GM12891 (cell line): ENCODE results near the gene CD48.

Source experiments
- DNase-seq: peaks from one replicate; pipeline ENCODE4 v3.0.0; 2011; ENCODE audit warnings: low spot score; ENCODE audit not compliant: insufficient read length
- FAIRE-seq: peaks from 2 replicates; lab custom pipeline; 2011; peaks lifted over from hg19 to GRCh38; lab: Jason Lieb, UNC
- PAX5 ChIP-seq: IDR thresholded peaks from 2 replicates; pipeline ENCODE4 v1.6.1; 2011; ENCODE audit warnings: low read length, moderate library complexity, mild to moderate bottlenecking; ENCODE audit not compliant: insufficient read depth, severe bottlenecking
- POLR2A ChIP-seq: IDR thresholded peaks from 2 replicates; pipeline ENCODE4 v1.6.1; 2011; ENCODE audit warnings: low read depth, low read length, control low read depth
- POLR2AphosphoS5 ChIP-seq: IDR thresholded peaks from 2 replicates; pipeline ENCODE4 v1.6.1; 2011; ENCODE audit warnings: low read depth, low read length, control low read depth
- POU2F2 ChIP-seq: IDR thresholded peaks from 2 replicates; pipeline ENCODE4 v1.6.1; 2011; ENCODE audit warnings: low read depth, mild to moderate bottlenecking, control low read depth, low read length, moderate library complexity
- SPI1 ChIP-seq: IDR thresholded peaks from 2 replicates; pipeline ENCODE4 v1.6.1; 2011; ENCODE audit warnings: low read depth, low read length, control low read depth
- TAF1 ChIP-seq: IDR thresholded peaks from 2 replicates; pipeline ENCODE4 v1.6.1; 2011; ENCODE audit warnings: low read depth, low read length, control low read depth

Gene CD48

DNA sequence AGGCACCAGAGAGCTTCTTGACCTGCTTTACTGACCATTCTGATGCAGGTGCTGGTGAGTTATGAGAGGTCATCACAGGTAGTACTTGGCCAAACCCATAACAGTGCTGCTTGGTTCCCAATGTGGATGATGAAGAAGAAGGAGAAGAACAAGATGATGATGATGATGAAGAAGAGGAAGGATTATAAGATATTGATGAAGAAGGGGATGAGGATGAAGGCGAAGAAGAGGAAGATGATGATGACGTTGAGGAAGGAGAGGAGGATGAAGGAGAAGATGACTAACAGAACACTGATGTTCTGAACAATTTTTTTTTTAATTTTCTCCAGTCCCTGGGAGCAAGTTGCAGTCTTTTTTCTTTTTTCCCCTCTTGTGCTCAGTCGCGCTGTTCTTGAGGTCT lies 40.9 kb downstream of the CD48 start:
- no peak for FAIRE-seq
- TF ChIP-seq SPI1 = no peak
- no peak for TF ChIP-seq PAX5
- no peak for DNase-seq

DNA sequence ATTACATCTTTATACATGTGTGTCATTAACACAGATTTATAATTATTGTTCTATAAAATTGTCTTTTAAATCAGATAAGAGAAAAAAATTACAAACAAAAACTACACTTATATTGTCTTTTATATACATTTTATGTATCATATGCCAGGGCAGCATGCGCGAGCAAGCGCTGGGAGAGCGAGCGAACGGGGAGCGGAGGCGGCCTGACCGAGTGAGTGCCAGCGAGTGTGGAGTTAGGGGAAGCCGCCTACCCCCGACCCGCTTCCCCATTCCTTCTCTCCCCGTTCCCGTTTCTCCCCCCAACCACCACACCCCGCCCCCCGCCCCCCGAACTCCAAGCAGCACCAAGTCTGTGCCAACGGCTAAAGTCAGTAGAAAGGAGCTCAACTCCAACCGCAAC lies 41.8 kb downstream of the CD48 start:
- DNase-seq (no peak), FAIRE-seq (no peak)
- TF ChIP-seq POU2F2 = no peak
- no peak for TF ChIP-seq TAF1
- no peak for TF ChIP-seq PAX5
- no peak for TF ChIP-seq SPI1
- no peak for TF ChIP-seq POLR2AphosphoS5
- no peak for TF ChIP-seq POLR2A

DNA sequence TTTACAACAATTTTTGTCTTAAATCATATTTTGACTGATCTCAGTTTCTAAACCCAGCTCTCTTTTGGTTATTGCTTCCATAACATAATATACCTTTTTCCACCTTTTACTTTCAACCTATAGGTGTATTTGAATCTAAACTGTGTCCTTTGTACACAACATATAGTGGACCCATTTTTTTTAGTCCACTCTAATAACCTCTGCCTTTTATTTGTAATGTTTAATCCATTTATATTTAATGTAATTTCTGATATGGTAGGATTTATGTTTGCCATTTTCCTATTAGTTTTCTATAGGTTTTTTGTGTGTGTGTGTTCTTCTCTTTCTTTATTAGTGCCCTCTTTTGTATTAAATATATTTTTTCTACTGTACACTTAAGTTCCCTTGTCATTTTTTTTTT lies 42.3 kb downstream of the CD48 start:
- no peak for FAIRE-seq
- no peak for DNase-seq
- TF ChIP-seq POLR2A (no peak), POLR2AphosphoS5 (no peak), PAX5 (no peak), POU2F2 (no peak), SPI1 (no peak), TAF1 (no peak)

DNA sequence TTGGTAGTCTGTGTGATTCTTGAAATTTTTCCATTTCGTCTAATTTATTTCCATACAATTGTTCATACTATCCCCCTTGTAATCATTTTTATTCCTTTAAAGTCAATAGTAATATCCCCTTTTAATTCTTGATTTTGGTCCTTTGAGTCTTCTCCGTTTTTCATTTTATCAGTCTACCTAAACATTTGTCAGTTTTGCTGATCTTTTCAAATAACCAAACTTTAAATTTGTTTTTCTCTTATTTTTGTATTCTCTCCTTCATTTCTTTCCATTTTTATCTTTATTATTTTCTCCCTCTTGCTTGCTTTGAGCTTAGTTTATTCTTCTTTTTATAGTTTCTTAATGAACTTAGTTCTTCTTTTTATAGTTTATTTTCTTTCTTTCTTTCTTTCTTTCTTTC lies 43.7 kb downstream of the CD48 start:
- no peak for FAIRE-seq
- no peak for TF ChIP-seq PAX5
- DNase-seq = no peak

DNA sequence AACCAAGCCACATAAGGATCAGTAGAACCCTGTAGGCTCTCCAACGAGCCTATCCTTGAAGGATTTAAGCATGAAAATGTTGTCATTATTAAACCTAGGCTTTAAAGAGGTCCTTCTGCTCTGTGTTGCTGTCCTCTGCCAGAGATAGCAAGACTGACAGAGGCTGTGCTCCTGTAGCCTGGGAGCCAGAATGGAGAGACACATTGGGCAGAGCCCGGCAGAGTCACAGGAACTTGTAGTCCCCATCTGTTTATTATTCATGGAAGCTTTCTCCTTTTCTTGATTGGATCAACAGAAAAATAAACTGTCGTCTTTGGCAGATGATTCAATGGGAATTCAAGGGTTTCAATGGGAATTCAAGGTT lies 45.6 kb downstream of the CD48 start:
- FAIRE-seq (no peak), DNase-seq (no peak)
- TF ChIP-seq PAX5 = no peak
- TF ChIP-seq TAF1 = no peak
- no peak for TF ChIP-seq POLR2A
- no peak for TF ChIP-seq SPI1
- TF ChIP-seq POU2F2 = no peak
- no peak for TF ChIP-seq POLR2AphosphoS5

DNA sequence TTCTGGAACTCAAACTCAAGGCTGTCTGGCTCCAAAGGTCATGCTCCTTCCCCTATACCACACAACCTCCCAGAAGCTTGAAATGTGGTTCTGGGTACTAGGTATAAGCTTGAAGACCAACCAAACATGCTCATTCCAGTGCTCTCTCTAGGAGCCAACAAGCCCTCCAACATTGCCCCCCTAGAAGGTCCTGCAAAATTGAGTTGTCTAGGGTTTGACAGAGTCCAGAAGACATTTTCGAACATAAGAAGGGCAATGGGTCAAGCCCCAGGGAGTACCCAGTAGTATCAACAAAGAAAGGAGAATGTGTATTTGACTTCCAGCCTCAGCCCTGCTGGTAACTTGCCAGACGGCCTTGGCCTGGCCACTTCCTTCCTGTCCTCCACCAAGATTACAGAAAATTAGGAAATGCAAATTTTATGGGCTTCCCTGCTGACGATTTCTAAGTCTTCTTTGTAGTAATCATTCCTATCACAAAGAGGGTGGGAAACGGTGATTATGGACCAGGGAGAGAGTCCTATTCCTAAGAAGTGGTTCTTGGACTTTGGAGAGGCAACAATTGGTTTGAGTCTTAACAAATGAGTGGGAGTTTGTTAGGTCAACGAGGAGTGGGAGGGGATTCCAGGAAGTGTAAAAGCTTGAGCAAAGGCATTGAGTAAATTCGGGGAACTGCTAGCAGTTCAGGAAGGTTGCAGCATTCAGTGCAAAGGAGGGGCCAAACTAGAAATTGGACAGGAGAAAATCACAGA lies 46.1 kb downstream of the CD48 start:
- no peak for FAIRE-seq
- no peak for DNase-seq
- TF ChIP-seq POU2F2 (peak; percentile 79), SPI1 (no peak; the same call in 1 of the 2 replicates), TAF1 (no peak), PAX5 (no peak), POLR2A (0 out of 2 replicates have a peak, but pooled peaks have one; percentile 25), POLR2AphosphoS5 (peak; percentile 35; the same call in 1 of the 2 replicates)

DNA sequence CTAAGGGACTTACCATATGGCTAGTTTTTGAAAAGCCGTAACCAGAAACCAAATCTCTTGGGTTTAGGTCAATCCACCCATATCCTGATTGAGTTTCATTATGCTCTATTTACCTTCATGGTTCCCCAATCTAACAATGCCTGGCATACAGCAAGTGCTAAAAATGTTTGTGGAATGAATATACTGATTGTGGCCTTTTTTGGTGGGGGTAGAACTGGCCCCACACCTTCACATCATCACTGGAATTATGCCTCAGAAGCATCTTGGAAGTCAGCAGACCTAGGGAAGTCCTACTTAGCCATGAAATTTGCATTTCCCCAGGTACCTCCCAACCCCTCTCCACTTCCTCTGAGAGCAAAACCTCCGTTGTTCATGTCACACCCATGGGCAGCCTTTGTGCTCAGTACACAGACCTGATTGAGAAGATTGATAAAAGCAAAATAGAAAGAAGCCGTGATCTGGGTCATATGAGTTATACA lies 47.0 kb downstream of the CD48 start:
- TF ChIP-seq POU2F2 (peak; percentile 95), POLR2AphosphoS5 (no peak), PAX5 (no peak), POLR2A (no peak), TAF1 (no peak), SPI1 (peak; percentile 82)
- DNase-seq = peak; percentile 31
- FAIRE-seq = peak; percentile 97

DNA sequence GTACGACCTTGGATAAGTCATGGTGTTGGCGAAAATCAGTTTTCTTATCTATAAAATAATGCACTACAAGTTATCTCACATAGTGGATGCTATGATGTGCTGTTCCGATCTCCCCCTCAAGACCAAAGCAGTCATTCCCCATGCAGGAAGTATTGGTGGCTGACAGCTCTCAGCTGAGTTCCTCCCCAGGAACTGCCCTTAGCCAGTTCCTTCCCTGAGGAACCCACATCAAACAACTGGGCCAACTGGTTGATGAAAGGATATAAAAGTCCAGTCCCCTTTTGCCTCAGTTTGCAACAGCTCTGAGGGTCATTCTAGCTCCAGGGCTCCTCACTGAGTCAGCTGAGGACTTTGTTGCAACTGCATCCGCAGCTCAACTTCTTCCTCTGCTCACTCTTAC lies 48.7 kb downstream of the CD48 start:
- FAIRE-seq (peak; percentile 81), DNase-seq (no peak)
- 0 out of 2 replicates have a peak, but pooled peaks have one; percentile 39 for TF ChIP-seq SPI1
- TF ChIP-seq PAX5 = no peak

DNA sequence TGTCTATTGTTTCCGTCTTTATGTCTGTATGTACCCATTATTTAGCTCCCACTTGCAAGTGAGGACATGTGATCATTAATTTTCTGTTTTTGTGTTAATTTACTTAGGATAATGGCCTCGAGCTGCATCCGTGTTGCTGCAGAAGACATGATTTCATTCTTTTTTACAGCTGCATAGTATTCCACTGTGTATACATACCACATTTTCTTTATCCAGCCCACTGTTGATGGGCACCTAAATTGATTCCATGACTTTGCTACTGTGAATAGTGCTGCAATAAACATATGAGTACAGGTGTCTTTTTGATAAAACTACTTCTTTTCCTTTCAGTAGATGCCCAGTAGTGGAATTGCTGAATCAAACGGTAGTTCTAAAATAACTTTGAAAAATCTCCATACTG lies 52.1 kb downstream of the CD48 start:
- DNase-seq = no peak
- TF ChIP-seq POLR2AphosphoS5 (no peak), SPI1 (no peak), POLR2A (no peak), PAX5 (no peak), TAF1 (no peak), POU2F2 (no peak)
- peak; percentile 59 for FAIRE-seq

DNA sequence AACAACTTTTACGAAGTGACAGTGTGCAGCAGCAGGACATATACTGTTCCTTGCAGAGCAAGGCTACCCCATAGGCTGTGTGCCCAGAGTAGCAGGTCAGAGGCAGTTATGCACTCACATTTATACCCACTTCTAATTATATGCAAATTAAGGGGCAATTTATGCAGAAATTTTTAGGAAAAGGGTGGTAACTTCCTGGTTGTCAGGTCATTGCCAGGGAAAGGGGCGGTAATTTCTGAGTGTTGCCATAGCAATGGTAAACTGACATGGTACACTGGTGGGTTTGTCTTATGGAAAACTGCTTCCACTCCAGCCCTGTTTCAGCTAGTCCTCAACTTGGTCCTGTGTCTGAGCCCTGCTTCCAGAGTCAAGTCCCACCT lies 52.8 kb downstream of the CD48 start:
- DNase-seq (no peak), FAIRE-seq (peak; percentile 81)
- TF ChIP-seq SPI1 (no peak), POLR2AphosphoS5 (no peak), POU2F2 (no peak), PAX5 (no peak)

DNA sequence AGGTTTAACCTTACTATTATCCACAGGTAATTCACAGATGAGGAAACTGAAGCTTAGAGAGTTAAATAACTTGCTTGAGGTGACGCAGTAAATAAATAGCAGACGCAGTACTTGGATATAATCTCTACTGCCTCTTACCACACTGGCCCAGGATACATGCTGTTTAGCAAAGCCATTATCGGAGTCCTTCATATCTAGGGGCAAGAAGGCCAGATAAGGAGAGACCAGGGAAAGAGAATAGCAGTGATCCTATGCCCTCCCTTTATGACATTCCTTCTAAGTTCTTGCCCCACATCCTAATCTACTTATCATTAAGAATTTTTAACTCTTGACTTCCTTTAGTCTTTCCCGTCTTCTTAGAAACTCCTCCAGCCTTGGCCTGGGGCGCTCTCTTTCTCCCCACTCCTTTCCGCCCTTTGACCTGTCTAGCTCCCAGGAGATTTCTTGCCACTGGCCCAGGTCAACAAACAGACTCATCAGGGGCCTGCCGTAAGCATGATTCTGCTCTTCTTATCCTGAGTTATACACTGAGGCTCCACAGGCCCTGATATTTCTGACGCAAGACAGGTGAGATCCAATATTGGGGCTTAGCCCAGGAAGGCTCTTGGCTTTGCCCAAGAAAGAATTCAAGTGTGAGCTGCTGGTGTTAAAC lies 53.3 kb downstream of the CD48 start:
- TF ChIP-seq POLR2AphosphoS5 (no peak), PAX5 (no peak)
- DNase-seq (no peak), FAIRE-seq (peak; percentile 74)
